GM13977 (cell line): ENCODE results near the gene UBE2M.
"Not testable (repeated sequence)": the region's sequence is repeated elsewhere in the genome, so short reads cannot be mapped to it uniquely, and the experiment has no call there.

ENCODE experiments used
- DNase-seq: peaks from one replicate; pipeline ENCODE4 v3.0.0; 2012; ENCODE audit warnings: low spot score
- CTCF ChIP-seq: IDR thresholded peaks from 2 replicates; pipeline ENCODE4 v1.5.1; 2012; ENCODE audit warnings: mild to moderate bottlenecking, control low read depth; ENCODE audit not compliant: insufficient read depth; ENCODE audit errors: extremely low read depth, missing control alignments
- in situ Hi-C: fragments of 300-500 bp; cut with MboI; formaldehyde crosslinking; loops from one replicate; pipeline ENCODE4 v1.12.0; 2022; ENCODE audit warnings: low sequenced_read_pairs, low pct_unique_long_range_greater_than_20kb, mixed read lengths, inconsistent platforms; ENCODE audit not compliant: unreplicated experiment

UBE2M gene

GRCh38 chr19:58581227-58582141 lies 23.1 kb upstream of the UBE2M start:
- in situ Hi-C loops, result no loop called here
- TF ChIP-seq CTCF, result peak; percentile 99
- peak; percentile 89 for DNase-seq

- TF ChIP-seq CTCF, result no peak
- in situ Hi-C loops, result no loop called here
Observed at GRCh38 chr19:58579473-58580142, 21.2 kb upstream of the UBE2M start.

GRCh38 chr19:58578012-58578925 lies 19.9 kb upstream of the UBE2M start:
- TF ChIP-seq CTCF, result no peak
- in situ Hi-C loops, result no loop called here
- DNase-seq, result peak; percentile 41

More at GRCh38 chr19:58579473-58580142, 21.2 kb upstream of the UBE2M start:
- no peak for DNase-seq

- DNase-seq, in situ Hi-C loops: not testable (repeated sequence)
Observed at GRCh38 chr19:58577581-58577980, 19.2 kb upstream of the UBE2M start.

GRCh38 chr19:58575183-58576041 lies 17.0 kb upstream of the UBE2M start:
- peak; percentile 87 for DNase-seq
- in situ Hi-C loops, result no loop called here
- TF ChIP-seq CTCF, result peak; percentile 38

GRCh38 chr19:58573658-58574164 lies 15.3 kb upstream of the UBE2M start:
- in situ Hi-C loops, result no loop called here
- no peak for DNase-seq
- no peak for TF ChIP-seq CTCF
